ENCODE measurements around the gene MLC1. TPM values are rescaled to one million over a fixed set of nuclear protein-coding genes. Genes with fewer than 3 reads are reported as not detected.

The MLC1 gene
- total RNA-seq, 1 donor from 2014 or later, result not detected

- H3F3A ChIP-seq (ENCODE audit: low read depth), result no peaks in the 10 kb centered on the region
- H3K9ac ChIP-seq, result no peak overlapping the region
- H3K36me3 ChIP-seq, result no peaks in the 10 kb centered on the region
- H3K27me3 ChIP-seq, result peaks cover 30% of the 10 kb centered on the region
- H2AFZ ChIP-seq (replicated peaks), result no peak overlapping the region
- H3K27ac Mint-ChIP-seq, result no peak overlapping the region
- H4K20me1 ChIP-seq (ENCODE audit: low read depth), result no peaks in the 10 kb centered on the region
- H3K9me3 Mint-ChIP-seq, result no peaks in the 10 kb centered on the region
- no peak overlapping the region for H3K4me3 ChIP-seq
- H3K79me2 ChIP-seq (ENCODE audit: low read depth), result no peaks in the 10 kb centered on the region
- no peak overlapping the region for H3K4me3 Mint-ChIP-seq
- no peaks in the 10 kb centered on the region for H3K36me3 Mint-ChIP-seq
- H3K4me2 ChIP-seq, result no peak overlapping the region
- no peaks in the 10 kb centered on the region for H3K9me3 ChIP-seq (ENCODE audit: low read depth)
- no peaks in the 10 kb centered on the region for H3K4me1 ChIP-seq
- H3K4me1 Mint-ChIP-seq, result peaks cover 9% of the 10 kb centered on the region
- no peak for DNase-seq (ENCODE audit: low spot score)
- no peak for TF ChIP-seq EZH2phosphoT487 (IDR thresholded peaks at IDR 0.05)
- no peak for TF ChIP-seq EZH2 (IDR thresholded peaks at IDR 0.05)
- TF ChIP-seq CTCF (IDR thresholded peaks at IDR 0.05), result no peak
- H3K27me3 Mint-ChIP-seq (ENCODE audit: insufficient read depth, low read depth), result peaks cover 9% of the 10 kb centered on the region
- H3K27ac ChIP-seq, result no peak overlapping the region
These were observed 52.9 kb downstream of the MLC1 start for GRCh38 chr22:50032109-50032871.

- Histone ChIP-seq H3K4me2 (no peak overlapping the region), H3K36me3 (no peaks in the 10 kb centered on the region), H3K79me2 (ENCODE audit: low read depth) (no peaks in the 10 kb centered on the region), H3K4me3 (no peak overlapping the region), H3K4me1 (no peaks in the 10 kb centered on the region), H3K9ac (no peak overlapping the region), H3K9me3 (ENCODE audit: low read depth) (no peaks in the 10 kb centered on the region), H3K27ac (no peak overlapping the region), H2AFZ (replicated peaks) (no peak overlapping the region), H4K20me1 (ENCODE audit: low read depth) (no peaks in the 10 kb centered on the region), H3K27me3 (peaks cover 30% of the 10 kb centered on the region), H3F3A (ENCODE audit: low read depth) (no peaks in the 10 kb centered on the region)
- H3K27ac Mint-ChIP-seq, result no peak overlapping the region
- TF ChIP-seq EZH2phosphoT487 (IDR thresholded peaks at IDR 0.05) (no peak), EZH2 (IDR thresholded peaks at IDR 0.05) (no peak), CTCF (IDR thresholded peaks at IDR 0.05) (no peak)
- H3K4me1 Mint-ChIP-seq, result peaks cover 9% of the 10 kb centered on the region
- H3K27me3 Mint-ChIP-seq (ENCODE audit: insufficient read depth, low read depth), result peaks cover 11% of the 10 kb centered on the region
- H3K36me3 Mint-ChIP-seq, result no peaks in the 10 kb centered on the region
- no peak overlapping the region for H3K4me3 Mint-ChIP-seq
- no peaks in the 10 kb centered on the region for H3K9me3 Mint-ChIP-seq
- DNase-seq (ENCODE audit: low spot score), result no peak
These were observed 53.8 kb downstream of the MLC1 start for GRCh38 chr22:50031189-50032091.

- peak overlapping the region; percentile 36 for H3K4me3 ChIP-seq
These were observed 54.7 kb downstream of the MLC1 start for GRCh38 chr22:50030297-50031188.

More at GRCh38 chr22:50030297-50031188, 54.7 kb downstream of the MLC1 start:
- no peaks in the 10 kb centered on the region for H4K20me1 ChIP-seq (ENCODE audit: low read depth)
- Mint-ChIP-seq H3K27me3 (ENCODE audit: insufficient read depth, low read depth) (peaks cover 14% of the 10 kb centered on the region), H3K36me3 (no peaks in the 10 kb centered on the region), H3K4me1 (peaks cover 9% of the 10 kb centered on the region), H3K27ac (no peak overlapping the region), H3K4me3 (no peak overlapping the region), H3K9me3 (no peaks in the 10 kb centered on the region)
- peaks cover 30% of the 10 kb centered on the region for H3K27me3 ChIP-seq
- H3F3A ChIP-seq (ENCODE audit: low read depth), result no peaks in the 10 kb centered on the region
- no peaks in the 10 kb centered on the region for H3K36me3 ChIP-seq
- peak; percentile 94 for DNase-seq (ENCODE audit: low spot score)
- peak overlapping the region; percentile 85 for H2AFZ ChIP-seq (replicated peaks)
- no peaks in the 10 kb centered on the region for H3K4me1 ChIP-seq
- H3K9me3 ChIP-seq (ENCODE audit: low read depth), result no peaks in the 10 kb centered on the region
- TF ChIP-seq EZH2phosphoT487 (IDR thresholded peaks at IDR 0.05), result peak; percentile 28
- TF ChIP-seq CTCF (IDR thresholded peaks at IDR 0.05), result peak; percentile 91
- TF ChIP-seq EZH2 (IDR thresholded peaks at IDR 0.05), result peak; percentile 47
- H3K4me2 ChIP-seq, result peak overlapping the region; percentile 78
- H3K79me2 ChIP-seq (ENCODE audit: low read depth), result no peaks in the 10 kb centered on the region
- no peak overlapping the region for H3K9ac ChIP-seq
- H3K27ac ChIP-seq, result no peak overlapping the region

All from neural progenitor cell (in vitro differentiated cells).